ENCODE results near the gene CLEC1B.
"Not testable (repeated sequence)": the region's sequence is repeated elsewhere in the genome, so short reads cannot be mapped to it uniquely, and the experiment has no call there.

Gene CLEC1B

DNA sequence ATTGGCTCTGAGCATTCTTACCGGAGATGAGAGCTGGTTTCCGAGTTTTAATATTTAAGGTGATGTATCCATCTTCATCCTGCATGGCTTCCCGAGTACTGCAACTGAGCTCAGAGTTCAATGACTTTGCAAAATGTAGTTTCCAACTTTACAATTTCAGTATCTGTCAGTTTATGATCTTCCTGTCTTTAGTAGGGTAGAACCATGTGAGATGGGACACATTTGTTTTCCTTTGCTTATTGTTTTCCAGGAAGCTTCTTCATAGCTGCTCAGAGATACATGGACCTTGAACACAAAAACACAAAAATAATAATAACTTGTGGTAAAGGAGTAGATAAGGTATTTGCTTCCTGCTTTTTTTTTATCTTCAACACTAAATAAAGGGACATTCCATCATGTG is at the start of gene CLEC1B:
TSS of gene CLEC1B (minus strand) at position 106 of the 400 bp plus-strand sequence. CDS start at position 85, 21 bp downstream.
- no peak for DNase-seq

DNA sequence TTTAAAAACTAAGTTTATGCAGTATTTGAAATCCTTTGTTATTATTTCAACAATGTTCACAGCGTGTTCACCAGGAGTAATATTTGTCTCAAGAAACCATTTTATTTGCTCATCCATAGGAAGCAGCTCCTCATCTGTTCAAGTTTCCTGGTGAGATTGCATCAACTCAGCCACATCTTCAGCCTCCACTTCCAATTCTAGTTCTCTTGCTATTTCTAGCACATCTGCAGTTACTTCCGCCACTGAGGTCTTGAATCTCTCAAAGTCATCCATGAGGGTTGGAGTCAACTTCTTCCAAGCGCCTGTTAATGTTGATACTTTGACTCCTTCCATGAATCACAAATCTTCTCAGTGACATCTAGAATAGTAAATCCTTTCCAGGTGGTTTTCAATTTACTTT is 49.6 kb upstream of the CLEC1B start:
- no peak for DNase-seq

DNA sequence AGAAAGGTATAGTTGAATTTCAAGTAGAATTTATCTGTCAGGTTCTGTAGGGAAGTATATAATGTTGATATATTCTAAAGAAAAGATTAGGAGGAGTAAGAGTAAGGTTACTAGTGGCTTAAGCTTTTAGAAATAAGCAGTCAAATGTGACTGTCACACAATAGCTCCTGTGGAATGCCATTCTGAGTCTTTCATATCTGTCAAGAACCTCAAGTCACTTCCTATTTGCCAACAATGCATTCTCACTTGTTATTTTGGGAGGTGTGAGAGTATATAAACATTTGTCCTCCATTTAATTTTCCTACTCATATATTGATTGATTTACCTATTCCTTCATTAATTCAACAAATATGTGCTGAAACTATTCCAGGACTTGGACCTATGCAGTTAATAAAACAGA is 43.2 kb upstream of the CLEC1B start:
- DNase-seq = no peak

DNA sequence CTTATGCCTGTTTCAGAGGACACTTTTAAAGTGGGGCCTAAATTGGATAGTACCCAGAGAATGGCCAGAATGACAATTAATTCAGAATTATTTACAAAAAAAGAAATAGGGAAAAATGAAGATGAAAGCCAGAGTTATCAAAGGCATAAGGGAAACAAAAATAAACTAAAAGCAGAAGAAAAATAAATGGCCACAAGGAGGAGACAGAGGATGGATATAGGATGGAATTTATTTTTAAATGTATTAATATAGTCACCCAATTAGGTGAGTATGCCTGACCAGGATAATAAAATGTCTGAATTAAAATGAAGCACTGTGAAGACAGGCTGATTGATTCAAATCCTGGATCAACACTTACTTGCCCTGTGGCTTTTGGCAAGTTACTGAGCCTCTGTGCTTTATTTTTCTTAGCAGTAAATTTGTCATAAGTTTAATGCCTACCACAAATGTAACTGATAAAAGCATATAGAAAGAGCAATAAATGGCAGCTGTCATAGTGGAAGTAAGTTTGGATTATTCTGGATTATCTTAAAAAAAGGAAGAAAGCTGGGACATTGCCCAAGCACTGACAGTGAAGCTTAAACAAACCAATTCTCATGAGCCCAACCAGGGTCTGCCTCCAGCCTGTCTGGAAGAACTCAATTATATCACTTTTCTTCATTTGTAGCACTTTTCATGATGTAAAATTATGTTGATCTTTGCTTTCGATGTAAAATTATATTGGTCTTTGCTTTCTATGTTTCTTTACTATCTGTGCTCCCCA is 35.0 kb upstream of the CLEC1B start:
- DNase-seq = no peak

DNA sequence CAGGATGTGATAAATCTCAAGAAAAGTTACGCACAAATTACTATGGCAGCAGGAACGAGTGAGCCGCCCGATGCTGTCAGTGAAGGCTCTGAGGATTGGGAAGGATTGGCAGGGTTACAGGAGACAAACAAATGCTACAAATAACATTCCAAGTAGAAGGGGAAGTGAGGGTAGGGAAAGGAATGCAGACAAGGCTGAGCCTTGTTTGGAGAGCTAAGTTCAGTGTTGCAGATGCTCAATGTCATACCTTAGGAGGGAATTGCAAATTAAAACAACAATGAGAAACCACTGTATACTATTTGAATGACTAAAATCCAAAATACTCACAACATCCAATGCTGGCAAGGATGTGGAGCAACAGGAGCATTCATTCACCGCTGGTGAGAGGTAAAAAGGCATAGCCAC is 32.9 kb upstream of the CLEC1B start:
- no peak for DNase-seq

DNA sequence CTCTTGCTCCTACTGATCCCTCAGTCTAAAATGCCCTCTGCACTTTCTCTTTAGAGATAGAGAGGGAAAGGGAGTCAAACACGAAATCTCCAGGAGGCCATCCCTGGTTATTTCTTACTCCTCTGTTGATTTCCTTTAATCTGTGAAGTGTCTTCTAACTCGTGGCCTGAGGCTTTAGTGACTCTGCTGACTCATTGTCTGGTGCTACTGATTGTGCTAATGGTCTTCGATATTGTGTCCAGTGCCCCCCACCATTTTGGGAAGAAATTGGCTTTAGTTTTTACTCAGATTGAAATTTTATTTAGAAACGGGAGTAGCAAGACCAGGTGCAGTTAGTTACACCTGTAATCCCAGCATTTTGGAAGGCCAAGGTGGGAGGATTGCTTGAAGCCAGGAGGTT is 32.4 kb upstream of the CLEC1B start:
- DNase-seq = no peak

DNA sequence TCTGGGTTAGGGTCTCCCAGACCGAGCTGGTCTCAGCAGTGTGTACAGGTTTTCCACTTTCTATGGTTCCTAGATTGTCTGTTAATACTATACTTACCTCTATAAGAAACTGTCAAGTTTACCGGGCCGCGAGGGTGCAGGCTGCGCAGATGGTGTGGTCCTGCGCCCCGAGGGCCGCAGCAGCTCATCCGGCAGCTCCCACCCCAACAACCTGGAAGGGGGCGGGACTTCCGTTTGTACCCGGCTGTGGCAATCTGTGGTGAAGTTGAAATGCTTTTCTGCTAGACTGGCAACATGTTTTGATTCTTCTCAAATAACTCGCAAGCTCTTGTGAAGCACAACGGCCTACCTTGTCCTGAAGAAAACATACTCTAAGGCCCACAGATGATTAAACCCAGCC is 31.5 kb upstream of the CLEC1B start, which contains the start of gene CLEC9A:
TSS of gene CLEC9A (plus strand) at position 237 of the 400 bp plus-strand sequence. CDS start 22,006 bp downstream, outside the sequence.
- no peak for DNase-seq

DNA sequence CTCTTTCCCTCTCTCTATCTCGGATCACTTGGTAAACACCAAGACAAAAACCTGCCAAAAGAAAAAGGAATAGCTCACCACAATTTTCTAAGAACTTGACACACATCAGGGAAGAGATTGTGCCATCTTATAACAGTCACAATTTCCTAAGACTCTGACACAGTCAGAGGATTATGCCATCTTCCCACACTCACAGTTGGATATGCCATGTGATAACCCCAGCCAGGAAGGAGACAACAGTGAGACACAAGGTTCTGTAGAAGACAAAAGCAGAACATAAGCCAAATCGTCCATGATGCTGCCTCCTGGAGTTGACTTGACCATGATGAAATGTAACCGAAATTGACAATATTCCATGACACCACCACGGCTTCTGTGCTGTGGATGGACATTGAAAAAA is 28.8 kb upstream of the CLEC1B start:
- no peak for DNase-seq

DNA sequence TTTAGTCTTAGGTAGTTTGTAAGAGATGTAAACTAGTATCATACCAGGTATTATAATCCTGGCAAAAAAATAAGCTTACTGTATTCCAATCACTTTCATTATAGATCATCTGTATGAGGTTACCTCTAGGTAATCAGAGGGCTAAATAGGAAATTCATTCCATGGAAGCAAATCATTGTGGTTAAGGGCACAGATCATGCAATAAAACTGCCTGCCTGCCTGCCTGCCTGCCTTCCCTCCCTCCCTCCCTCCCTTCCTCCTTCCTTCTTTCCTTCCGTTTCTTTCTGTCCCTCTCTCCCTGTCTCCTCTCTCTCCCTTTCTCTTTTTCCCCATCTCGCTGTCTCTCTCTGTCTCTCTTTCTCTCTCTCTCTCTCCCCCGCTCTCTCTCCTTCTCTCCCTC is 28.4 kb upstream of the CLEC1B start:
- DNase-seq = no peak

DNA sequence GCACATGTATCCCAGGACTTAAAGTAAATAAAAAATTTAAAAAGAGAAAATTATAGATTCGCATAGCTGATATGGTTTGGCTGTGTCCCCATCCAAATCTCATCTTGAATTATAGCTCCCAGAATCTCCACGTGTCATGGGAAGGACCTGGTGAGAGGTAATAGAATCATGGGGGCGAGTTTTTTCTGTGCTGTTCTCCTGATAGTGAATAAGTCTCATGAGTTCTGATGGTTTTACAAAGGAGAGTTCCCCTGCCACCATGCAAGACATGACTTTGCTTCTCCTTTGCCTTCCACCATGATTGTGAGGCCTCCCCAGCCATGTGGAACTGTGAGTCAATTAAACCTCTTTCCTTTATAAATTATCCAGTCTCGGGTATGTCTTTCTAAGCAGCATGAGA is 27.7 kb upstream of the CLEC1B start:
- not testable (repeated sequence) for DNase-seq

DNA sequence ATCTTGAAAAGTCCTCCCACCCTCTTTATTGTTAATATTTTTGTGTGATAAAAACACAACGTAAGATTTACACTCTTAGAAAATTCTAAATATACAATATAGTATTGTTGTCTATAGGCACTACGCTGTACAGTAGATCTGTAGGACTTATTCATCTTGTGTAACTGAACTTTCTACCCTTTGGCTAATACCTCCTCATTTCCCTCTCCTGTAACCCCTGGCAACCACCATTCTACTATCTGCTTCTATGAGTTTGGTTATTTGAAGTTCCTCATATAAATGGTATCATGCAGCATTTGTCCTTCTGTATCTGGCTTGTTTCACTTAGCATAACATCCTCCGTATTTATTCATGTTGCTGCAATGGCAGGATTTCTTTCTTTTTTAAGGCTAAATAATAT is 26.3 kb upstream of the CLEC1B start:
- no peak for DNase-seq

DNA sequence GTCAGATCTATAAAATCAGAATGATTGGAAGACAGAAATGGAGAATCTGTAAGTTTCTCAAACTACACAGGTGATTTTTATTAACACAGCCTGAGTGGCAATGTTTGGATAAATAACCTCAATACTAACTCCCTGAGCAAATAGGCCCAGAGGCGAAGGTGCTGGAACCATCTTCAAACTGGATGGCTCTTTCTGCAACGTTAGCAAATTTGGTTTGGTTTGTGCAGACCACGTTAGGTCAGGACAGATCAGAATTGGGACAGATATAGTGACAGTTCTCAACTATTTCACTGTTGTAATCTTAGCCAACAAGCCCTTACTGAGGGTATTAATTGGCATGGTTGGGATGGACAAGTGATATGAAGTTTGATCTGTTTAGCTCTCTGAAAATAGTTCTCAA is 22.4 kb upstream of the CLEC1B start:
- no peak for DNase-seq

DNA sequence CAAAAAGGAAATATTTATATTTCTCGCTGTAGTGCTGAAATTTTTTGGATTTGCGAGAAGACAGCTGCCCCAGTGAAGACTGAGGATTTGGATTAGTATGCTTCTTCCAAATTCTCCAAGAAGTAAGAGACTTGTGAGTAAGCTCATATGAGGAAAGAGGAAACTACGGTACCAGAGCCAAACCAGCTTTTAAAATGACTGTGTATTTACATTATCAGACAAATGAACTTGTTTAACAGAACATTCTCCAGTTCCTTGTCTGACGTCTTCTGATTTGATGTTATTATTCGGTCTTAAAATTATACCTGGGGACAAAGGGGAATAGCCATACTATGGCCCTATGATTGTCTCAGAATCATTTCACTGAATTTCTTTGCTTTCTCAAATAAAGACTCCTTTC is 19.5 kb upstream of the CLEC1B start:
- no peak for DNase-seq

DNA sequence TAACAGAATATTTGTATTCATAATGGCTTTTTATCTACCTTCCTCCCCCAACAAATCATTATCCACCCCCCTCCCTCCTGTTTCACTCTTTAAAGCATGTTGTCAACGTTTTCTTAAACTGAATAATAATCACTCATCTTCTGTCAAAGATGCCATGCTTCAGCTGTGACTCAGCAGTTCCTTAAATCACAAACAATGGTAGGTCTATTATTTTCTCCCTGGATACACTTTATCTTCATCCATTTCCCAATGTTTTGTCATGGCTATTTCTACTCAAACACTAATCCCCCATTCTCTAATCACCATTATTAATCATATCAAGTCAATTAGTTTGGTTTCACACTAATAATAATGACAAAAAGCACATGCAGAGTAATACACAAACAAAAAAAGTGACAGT is 18.0 kb upstream of the CLEC1B start:
- no peak for DNase-seq

DNA sequence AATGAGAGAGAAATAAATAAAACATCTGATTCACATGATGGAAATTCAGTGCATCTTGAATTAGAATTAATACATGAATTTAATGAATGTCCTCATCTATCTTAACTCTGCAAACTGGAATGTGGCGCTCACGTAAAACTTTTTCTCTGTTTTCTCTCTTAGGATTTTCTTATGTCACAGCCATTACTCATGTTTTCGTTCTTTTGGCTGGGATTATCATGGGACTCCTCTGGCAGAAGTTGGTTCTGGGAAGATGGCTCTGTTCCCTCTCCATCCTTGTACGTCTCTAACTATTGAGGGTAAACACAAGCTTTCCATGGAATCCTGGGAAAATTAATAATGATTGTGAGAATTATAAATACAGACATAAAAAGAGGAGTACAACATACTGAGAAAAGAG is 16.5 kb upstream of the CLEC1B start:
- no peak for DNase-seq

DNA sequence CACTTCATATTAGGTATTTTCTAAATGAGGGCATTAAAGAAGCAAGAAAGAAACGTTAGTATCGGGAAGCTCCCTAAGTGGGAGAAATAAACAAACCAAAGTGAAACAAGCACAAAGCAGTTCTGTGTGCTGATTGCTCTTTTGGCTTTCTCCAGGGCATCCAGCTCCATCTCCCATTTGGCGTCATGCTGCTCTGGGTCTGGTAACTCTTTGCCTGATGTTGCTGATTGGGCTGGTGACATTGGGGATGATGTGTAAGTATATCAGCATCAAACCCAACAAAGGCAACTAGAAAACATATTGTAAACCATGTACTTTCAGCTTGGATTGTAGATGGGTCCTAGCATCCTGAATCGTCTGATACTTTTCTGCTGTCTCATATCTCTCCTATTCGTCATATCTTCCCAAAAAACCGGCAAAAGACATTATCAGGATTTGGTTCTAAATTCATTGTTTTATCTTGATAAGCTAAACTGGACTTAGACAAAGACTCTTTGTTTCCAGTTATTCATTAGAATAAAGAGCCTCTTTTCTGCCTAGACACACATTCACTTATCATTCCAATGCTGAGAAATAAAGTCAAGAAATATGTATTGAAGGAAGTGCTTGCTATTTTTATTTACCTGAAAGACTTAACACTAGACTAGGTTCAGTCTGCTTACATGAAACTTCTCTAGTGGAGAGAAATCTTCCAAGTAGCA is 13.9 kb upstream of the CLEC1B start:
- no peak for DNase-seq

DNA sequence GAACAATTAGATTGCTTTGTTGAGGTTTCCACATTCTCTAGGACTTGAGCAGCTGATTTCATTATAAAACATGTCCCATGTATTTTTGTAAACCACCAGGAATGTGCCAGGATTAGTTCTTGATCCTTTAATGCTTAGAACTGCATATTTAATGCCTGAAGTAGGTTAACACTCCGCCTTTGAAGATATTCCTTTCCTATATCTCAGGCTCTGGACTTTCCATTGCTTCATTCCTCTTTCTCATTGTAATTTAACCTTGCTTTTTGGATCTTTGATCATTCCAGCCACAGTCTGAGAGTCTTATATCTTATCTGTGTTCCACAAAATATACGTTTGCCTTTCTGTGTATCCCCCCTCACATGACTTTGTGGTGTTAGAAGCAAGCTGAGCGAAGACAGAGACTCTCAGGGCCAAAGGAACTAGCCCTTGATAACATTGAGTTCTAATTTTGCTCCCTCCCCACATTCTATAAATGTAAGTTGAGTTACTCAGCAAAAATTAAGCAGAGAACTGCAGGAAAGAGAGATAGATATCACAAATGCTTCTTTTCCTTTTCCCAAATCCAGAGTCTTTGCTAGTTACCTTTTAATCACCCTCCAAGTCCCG is 2.4 kb upstream of the CLEC1B start:
- no peak for DNase-seq

DNA sequence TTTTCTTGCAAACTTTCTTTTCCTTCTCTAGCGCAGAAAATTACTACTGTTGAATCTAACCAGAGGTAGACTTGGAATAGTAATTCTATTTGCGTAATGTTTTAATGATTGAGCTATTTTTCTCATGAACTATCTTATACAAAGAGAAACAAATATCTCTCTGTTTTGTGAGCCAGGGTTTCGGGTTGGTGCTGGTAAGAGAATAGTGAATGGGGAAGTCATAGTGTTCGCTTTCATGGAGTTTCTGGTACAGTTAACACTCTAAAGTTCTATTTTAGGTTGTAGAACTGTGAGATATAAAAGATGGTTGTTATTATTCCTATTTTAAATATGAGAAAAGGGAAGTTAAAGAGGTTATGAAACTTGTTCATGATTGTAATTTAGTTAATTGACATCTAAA is 6.6 kb downstream of the CLEC1B start:
- DNase-seq = no peak

DNA sequence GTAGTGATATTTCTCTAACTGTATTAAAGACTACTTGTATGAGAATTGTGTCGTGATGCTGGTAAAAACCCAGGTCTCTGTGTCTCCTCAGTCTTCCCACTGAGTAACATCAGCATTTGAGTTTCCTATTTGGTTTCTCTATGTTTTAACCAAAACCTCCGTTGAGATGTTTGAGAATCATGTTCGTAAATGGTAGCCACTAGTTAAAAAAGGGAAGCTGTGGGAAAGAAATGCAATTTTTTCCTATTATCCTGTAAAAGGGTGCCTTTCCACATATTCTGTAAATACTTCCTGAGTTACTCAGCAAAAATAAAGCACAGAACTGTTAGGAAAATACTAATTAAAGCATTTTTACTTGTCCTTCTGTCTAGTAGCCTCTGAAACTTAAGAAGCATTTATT is 7.0 kb downstream of the CLEC1B start:
- DNase-seq = no peak

DNA sequence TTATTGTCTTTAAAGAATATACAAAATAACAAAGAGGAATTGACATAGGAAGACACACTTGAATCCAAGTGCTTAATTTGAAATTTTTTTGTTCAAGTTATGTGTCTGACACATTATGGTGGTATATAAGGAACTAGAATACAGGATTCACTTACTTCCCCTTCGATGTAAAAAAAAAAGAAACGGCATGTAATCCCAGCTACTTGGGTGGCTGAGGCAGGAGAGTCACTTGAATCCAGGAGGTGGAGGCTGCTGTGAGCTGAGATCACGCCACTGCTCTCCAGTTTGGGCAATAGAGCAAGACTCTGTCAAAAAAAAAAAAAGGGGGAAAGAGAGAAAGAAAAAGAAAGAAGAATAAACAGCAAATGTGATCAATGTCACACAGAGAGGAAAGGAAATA is 18.8 kb downstream of the CLEC1B start:
- no peak for DNase-seq

DNA sequence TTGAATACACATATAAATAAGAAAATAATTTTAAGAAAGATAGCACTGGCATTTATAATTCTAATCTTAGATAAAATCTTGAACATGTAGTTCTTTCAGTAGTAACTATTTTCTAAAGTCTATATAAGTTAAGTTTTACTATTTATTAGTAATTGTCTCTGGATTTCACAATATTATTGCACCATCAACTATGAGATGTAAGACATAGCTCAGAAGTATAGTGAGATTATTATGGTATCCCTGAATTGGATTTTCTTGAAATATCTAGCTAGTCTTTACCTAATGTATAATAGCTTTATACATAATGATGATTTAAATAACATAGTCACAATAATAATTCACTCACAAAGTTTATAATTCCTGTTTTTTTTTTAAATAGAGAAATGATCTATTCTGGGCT is 21.0 kb downstream of the CLEC1B start:
- no peak for DNase-seq

DNA sequence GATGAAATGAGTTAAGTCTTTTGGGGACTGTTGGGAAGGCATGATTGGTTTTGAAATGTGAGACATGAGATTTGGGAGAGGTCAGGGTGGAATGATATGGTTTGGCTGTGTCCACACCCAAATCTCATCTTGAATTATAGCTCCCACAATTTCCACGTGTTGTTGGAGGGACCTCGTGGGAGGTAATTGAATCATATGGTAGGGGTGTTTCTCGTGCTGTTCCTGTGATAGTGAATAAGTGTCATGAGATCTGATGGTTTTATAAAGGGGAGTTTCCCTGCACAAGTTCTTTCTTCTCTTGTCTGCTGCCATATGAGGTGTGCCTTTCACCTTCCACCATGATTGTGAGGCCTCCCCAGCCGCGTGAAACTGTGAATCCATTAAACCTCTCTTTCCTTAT is 22.3 kb downstream of the CLEC1B start:
- not testable (repeated sequence) for DNase-seq

DNA sequence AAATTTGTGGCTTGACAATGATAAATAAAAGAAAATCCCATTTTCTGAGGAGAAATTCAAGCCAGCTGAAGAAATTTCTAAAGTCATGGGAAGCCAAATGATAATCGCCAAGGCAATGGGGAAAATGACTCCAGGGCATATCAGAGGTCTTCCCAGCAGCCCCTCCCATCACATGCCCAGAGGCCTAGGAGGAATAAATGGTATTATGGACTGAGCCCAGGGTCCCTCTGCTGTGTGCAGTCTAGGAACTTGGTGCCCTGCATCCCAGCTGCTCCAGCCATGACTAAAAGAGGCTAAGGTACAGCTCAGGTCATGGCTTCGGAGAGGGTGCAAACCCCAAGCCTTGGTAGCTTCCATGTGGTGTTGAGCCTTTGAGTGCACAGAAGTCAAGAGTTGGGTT is 23.3 kb downstream of the CLEC1B start:
- DNase-seq = no peak

DNA sequence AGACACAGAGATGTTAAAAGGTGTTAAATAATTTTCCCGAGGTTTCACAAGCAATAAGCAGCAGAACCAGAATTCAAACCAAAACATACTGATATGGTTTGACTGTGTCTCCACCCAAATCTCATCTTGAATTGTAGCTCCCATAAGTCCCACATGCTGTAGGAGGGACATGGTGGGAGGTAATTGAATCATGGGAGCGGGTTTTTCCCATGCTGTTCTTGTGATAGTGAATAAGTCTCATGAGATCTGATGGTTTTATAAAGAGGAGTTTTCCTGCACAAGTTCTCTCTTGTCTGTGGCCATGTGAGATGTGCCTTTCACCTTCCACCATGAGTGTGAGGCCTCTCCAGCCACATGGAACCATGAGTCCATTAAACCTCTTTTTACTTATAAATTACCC is 24.2 kb downstream of the CLEC1B start:
- DNase-seq = not testable (repeated sequence)
